Left lung (tissue), 10 donors: ENCODE measurements around the gene TCP11L1. TPM values are rescaled to one million over a fixed set of nuclear protein-coding genes. Genes with fewer than 3 reads are reported as not detected.

ENCODE experiments used
- ATAC-seq: fragments of 200-7000 bp; cut with Tn5 transposase; one replicate; pipeline ENCODE4 v1.9.1; 2020; ENCODE audit warnings: moderate library complexity
- DNase-seq, 4 donors: peaks; one replicate each; pipeline ENCODE4 v3.0.0-alpha.2; 2013 to 2020
- H3K27ac ChIP-seq, 2 donors: fragments of 200-600 bp; sonication (generic) in 1 of 2; one replicate each; pipeline versions ENCODE4 v1.5.0 to v1.8.0; 2020 to 2021
- H3K27me3 ChIP-seq, 2 donors: fragments of 200-600 bp; sonication (generic) in 1 of 2; one replicate each; pipeline versions ENCODE4 v1.5.0 to v1.8.0; 2020 to 2021
- H3K36me3 ChIP-seq, 2 donors: fragments of 200-600 bp; sonication (generic) in 1 of 2; one replicate each; pipeline versions ENCODE4 v1.5.0 to v1.8.0; 2020 to 2021
- H3K4me1 ChIP-seq, 2 donors: fragments of 200-600 bp; one replicate each; pipeline ENCODE4 v1.8.0; 2021
- H3K4me3 ChIP-seq, 2 donors: fragments of 200-600 bp; sonication (generic) in 1 of 2; one replicate each; pipeline versions ENCODE4 v1.5.0 to v1.8.0; 2020 to 2021; ENCODE audit warnings: mild to moderate bottlenecking in 1 of 2
- H3K9me3 ChIP-seq, 2 donors: fragments of 200-600 bp; sonication (generic) in 1 of 2; one replicate each; pipeline versions ENCODE4 v1.5.0 to v1.8.0; 2020 to 2021
- intact Hi-C, 2 donors: fragments of 100-400 bp; cut with DNase I; formaldehyde crosslinking; loops; one replicate each; pipeline versions ENCODE4 v1.11.2 to v1.14.2; 2022
- polyA plus RNA-seq, 6 donors: library from polyadenylated mRNA; unstranded; fragments of 120-200 nt; gene quantifications; one replicate each; pipeline ENCODE4 v1.2.1, GENCODE V29; 2013; ENCODE audit not compliant: insufficient read length in 6 of 6
- total RNA-seq, 2 donors: library from RNA; stranded (reverse); fragmentation: NEBNext Ultra II Directional; extraction: Animal tissue kit (Norgen Biotek cat#: 25700); gene quantifications; one replicate each; pipeline ENCODE4 v1.2.1, GENCODE V29; 2021
- TF ChIP-seq, protein P1 (sequence below), 2 donors: fragments of 200-600 bp; sonication (generic) in 1 of 2; IDR thresholded peaks; one replicate each; pipeline versions ENCODE4 v1.5.0 to v1.8.0; 2021; ENCODE audit warnings: antibody characterized with exemption in 2 of 2
- donor health status: DM: no; HTN: yes; CAD: no.
- donor health status: DM: no; HTN: no; CAD: no.

The TCP11L1 gene
- total and polyA plus RNA-seq, 8 donors: 13.9 to 25.9 (median 15.6) TPM

DNA sequence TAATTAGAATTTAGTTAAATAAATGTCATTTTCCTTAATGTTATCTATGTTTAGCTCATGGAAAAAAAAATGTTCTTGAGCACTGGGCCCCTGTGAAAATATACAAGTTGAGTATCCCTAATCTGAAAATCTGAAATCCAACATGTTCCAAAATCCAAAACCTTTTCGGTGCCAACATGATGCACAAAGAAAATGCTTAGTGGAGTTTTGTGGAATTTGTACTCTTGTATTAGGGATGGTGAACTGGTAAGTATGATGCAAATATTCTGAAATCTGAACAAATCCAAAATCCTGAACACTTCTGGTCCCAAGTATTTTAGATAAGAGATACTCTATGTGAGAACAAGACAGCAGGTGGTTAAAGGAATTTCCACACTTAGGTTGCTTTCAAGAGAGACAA is 44.5 kb downstream of the TCP11L1 start:
- Histone ChIP-seq H3K36me3 (peaks cover 0 to 89% of the 10 kb centered on the region in 2 donors), H3K4me1 (no peaks in the 10 kb centered on the region), H3K4me3 (no peak overlapping the region), H3K9me3 (no peaks in the 10 kb centered on the region), H3K27ac (no peak overlapping the region), H3K27me3 (no peaks in the 10 kb centered on the region)
- intact Hi-C loops: no loop called here
- no peak for ATAC-seq
- DNase-seq: no peak
- TF ChIP-seq, protein P1, sequence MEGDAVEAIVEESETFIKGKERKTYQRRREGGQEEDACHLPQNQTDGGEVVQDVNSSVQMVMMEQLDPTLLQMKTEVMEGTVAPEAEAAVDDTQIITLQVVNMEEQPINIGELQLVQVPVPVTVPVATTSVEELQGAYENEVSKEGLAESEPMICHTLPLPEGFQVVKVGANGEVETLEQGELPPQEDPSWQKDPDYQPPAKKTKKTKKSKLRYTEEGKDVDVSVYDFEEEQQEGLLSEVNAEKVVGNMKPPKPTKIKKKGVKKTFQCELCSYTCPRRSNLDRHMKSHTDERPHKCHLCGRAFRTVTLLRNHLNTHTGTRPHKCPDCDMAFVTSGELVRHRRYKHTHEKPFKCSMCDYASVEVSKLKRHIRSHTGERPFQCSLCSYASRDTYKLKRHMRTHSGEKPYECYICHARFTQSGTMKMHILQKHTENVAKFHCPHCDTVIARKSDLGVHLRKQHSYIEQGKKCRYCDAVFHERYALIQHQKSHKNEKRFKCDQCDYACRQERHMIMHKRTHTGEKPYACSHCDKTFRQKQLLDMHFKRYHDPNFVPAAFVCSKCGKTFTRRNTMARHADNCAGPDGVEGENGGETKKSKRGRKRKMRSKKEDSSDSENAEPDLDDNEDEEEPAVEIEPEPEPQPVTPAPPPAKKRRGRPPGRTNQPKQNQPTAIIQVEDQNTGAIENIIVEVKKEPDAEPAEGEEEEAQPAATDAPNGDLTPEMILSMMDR (IDR thresholded peaks at IDR 0.05): no peak

DNA sequence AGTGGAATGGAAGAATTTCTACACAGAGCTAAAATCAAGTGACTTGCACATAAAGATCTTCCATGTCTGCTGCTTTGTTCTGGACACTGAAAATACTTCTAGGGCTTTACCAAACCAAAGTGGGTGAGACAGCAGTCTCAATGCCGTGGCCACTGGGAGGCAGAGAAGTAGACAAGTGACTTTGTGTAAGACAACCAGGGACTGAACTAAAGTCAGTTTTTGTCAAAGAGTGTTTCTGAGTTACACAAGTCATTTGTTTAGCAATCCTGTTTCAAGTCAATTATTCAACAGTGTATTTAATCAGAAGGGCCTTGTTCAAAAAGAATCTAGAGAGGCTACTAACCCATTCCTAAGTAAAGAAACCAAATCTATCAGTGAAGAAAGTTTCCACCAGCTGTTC is 46.6 kb downstream of the TCP11L1 start:
- Histone ChIP-seq H3K4me1 (no peaks in the 10 kb centered on the region), H3K36me3 (peaks cover 0 to 82% of the 10 kb centered on the region in 2 donors), H3K27me3 (no peaks in the 10 kb centered on the region), H3K27ac (no peak overlapping the region), H3K9me3 (no peaks in the 10 kb centered on the region), H3K4me3 (no peak overlapping the region)
- no peak for DNase-seq
- TF ChIP-seq, protein P1 (IDR thresholded peaks at IDR 0.05): no peak
- ATAC-seq: peak; percentile 77
- intact Hi-C loops: no loop called here

DNA sequence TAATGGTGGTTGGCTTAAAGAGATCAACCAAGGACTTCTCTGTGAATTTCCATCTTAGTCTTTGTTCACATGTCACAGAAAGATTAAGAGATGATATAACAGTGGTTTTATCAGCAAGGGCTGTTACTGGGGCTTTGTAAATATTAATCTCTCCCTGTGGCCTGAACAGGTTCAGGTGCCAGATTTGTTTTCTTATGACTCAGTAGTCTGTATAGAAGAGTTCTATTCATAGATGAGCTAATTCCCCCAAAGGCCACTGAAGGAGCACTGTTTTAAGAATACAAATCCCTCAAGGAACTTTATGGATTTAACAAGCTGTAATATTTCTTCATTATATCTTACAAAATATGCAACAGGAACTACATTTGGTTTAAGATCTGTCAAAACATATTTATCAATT is 50.4 kb downstream of the TCP11L1 start:
- Histone ChIP-seq H3K36me3 (peaks cover 0 to 62% of the 10 kb centered on the region in 2 donors), H3K27ac (no peak overlapping the region), H3K4me1 (no peaks in the 10 kb centered on the region), H3K4me3 (no peak overlapping the region), H3K9me3 (no peaks in the 10 kb centered on the region), H3K27me3 (no peaks in the 10 kb centered on the region)
- ATAC-seq: no peak
- DNase-seq: no peak
- TF ChIP-seq, protein P1 (IDR thresholded peaks at IDR 0.05): no peak
- intact Hi-C loops: no loop called here

DNA sequence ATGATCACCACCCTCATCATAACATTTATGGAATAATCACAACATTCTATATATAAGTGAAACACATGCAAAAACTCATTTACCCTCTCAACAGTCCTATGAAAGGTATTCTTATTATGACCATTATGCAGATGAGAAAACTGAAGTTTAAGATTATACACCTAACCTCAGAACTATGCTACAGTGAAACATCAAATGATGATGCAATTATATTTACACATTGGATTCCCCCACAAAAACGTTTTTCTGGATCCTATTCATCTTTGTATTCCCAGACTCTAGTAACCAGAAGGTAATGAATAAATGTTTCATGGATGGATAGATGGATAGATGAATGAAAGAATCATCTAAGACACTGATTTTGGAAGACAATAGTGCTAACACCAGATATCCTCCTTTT is 54.8 kb downstream of the TCP11L1 start:
- no peak for ATAC-seq

DNA sequence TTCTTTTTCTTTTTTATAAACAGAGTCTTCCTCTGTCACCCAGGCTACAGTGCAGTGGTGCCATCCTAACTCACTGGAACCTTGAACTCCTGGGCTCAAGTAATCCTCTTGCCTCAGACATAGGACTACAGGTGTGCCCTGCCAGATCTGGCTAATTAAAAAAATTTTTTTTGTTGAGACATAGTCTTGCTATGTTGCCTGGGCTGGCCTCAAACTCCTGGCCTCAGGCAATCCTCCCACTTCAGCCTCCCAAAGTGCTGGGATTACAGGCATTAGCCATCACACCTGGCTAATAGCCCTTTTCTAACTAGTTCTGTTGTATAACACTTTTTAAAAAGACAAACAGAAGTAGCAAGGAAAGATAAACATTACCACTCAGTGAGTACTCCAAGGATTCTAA is 64.5 kb downstream of the TCP11L1 start:
- no peaks in the 10 kb centered on the region for H3K4me1 ChIP-seq
- intact Hi-C loops: no loop called here
- H3K27me3 ChIP-seq: no peaks in the 10 kb centered on the region
- TF ChIP-seq, protein P1 (IDR thresholded peaks at IDR 0.05): no peak
- ATAC-seq (no peak), DNase-seq (no peak)
- H3K9me3 ChIP-seq: no peaks in the 10 kb centered on the region
- no peak overlapping the region for H3K27ac ChIP-seq
- H3K36me3 ChIP-seq: peaks cover 0 to 64% of the 10 kb centered on the region in 2 donors
- no peak overlapping the region for H3K4me3 ChIP-seq

More for the DNA sequence above, 54.8 kb downstream of the TCP11L1 start:
- H3K4me1 ChIP-seq: no peaks in the 10 kb centered on the region
- no peak for DNase-seq
- TF ChIP-seq, protein P1 (IDR thresholded peaks at IDR 0.05): no peak
- H3K36me3 ChIP-seq: peaks cover 0 to 65% of the 10 kb centered on the region in 2 donors
- intact Hi-C loops: no loop called here
- no peaks in the 10 kb centered on the region for H3K9me3 ChIP-seq
- no peaks in the 10 kb centered on the region for H3K27me3 ChIP-seq
- H3K27ac ChIP-seq: no peak overlapping the region
- H3K4me3 ChIP-seq: no peak overlapping the region
